HG02610 (cell line): ENCODE measurements around the gene CUX1.
"Not testable (repeated sequence)": the region's sequence is repeated elsewhere in the genome, so short reads cannot be mapped to it uniquely, and the experiment has no call there.

Source experiments
- ATAC-seq: cut with Tn5 transposase; IDR thresholded peaks from one replicate; pipeline ENCODE4 v1.9.1; 2021; ENCODE audit warnings: mild to moderate bottlenecking, moderate library complexity; ENCODE audit not compliant: unreplicated experiment

Gene CUX1

GRCh38 chr7:102119213-102119651 lies 301.8 kb downstream of the CUX1 start:
- ATAC-seq, result no peak

GRCh38 chr7:102119925-102120324 lies 302.5 kb downstream of the CUX1 start:
- no peak for ATAC-seq

DNA sequence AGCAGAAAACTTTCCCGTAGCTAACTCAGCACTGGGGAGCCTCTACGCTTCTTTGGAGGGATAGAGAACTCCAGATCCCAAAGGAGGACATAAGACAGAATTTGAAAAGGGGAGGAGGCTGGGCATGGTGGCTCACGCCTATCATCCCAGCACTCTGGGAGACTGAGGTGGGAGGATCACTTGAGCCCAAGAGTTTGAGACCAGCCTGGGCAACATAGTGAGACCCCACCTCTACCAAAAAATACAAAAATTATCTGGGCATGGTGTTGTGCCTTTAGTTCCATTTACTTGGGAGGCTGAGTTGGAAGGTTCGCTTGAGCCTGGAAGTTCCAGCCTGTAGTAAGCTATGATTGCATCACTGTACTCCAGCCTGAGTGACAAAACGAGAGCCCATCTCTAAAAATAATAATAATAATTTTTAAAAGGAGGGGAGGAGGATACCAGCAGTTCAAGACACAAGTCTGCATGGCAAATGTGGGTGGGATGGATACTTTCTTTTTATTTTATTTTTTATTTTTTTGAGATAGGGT lies 303.3 kb downstream of the CUX1 start:
- ATAC-seq, result no peak

- peak; percentile 71 for ATAC-seq
Measured at GRCh38 chr7:102122026-102122425, 304.6 kb downstream of the CUX1 start.

- ATAC-seq, result no peak
Measured at GRCh38 chr7:102125127-102125596, 307.7 kb downstream of the CUX1 start.

- no peak for ATAC-seq
Measured at GRCh38 chr7:102128303-102128702, 310.9 kb downstream of the CUX1 start.

DNA sequence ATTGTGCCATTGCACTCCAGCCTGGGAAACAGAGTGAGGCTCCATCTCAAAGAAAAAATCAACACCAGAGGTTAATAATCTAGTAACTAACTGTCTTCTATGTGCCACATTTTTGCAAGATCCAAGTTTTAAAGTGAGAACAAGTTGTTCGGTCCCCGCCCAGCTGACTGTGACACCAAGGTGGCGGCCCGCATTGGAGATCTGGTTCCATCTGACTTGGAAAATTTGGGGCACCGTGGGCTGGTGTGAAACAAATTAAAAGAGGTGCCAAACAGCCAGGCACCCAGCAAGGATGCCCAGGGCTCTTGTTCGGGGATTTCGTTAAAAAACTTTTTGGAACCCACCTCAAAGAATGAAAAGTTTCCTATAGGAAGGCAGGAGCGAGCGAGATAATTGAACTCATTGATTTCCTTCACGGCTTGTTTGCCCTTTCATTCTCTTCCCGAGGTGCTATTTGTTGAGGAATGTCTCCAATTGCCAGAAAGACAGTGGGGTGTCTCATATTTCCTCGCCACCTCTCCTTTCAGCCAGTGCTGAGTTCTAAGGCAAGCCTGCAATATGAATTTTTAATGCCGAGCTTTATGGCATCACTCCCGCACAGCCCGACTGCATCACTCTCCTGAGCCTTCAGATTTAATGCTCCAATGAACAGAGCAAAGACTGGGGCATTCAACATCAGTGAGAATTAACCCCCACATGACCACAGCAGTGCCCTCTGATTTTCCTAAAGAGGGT lies 312.4 kb downstream of the CUX1 start:
- ATAC-seq, result no peak

- no peak for ATAC-seq
Measured at GRCh38 chr7:102132209-102132752, 314.9 kb downstream of the CUX1 start.

DNA sequence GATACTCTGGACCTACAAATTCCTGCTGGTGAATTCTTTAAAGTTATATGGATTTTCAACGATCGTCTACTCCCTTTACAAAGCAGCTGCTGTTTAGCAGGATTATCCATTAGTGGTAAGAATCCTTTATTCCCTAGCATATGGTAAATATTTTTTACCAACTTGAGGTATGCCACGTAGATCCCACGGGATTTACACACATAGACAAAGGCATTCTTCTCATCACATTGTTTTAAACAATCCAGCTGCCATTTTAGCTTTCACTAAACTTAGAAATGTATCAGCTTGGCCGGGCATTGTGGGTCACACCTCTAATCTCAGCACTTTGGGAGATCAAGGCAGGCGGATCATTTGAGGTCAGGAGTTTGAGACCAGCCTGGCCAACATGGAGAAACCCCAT lies 321.2 kb downstream of the CUX1 start:
- no peak for ATAC-seq

DNA sequence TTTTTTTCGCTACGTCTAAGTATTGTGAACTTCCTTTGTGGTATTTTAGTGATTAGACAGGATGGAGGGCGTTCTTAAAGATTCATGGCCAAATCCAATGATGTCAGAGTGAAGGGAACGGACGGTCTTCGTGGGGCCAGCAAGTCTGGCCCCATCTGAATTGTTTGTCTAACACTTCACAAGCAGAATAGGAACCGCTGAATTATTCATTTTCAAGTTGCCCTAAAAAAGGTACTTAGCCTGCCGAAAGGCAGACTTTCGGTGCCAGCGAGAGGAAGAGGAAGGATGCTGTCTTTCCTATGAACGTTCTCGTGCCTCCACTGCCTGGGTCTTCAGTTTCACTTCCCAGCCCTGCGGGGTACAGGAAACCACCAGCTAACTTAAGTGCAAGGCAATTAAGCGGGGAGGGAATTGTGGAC lies 323.5 kb downstream of the CUX1 start:
- no peak for ATAC-seq

DNA sequence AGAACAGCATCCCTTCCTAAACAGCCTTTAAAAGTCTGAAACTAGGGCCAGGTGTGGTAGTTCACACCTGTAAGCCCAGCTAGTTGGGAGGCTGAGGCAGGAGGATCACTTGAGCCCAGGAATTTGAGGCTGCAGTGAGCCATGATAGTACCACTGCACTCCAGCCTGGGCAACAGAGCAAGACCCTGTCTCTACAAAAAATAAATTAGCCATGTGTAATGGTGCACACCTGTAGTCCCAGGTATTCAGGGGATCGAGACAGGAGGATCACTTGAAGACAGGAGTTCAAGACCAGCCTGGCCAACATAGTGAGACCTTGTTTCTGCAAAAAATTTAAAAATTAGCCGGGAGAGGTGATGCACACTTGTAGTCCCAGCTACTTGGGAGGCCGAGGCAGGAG lies 325.0 kb downstream of the CUX1 start:
- ATAC-seq, result not testable (repeated sequence)

DNA sequence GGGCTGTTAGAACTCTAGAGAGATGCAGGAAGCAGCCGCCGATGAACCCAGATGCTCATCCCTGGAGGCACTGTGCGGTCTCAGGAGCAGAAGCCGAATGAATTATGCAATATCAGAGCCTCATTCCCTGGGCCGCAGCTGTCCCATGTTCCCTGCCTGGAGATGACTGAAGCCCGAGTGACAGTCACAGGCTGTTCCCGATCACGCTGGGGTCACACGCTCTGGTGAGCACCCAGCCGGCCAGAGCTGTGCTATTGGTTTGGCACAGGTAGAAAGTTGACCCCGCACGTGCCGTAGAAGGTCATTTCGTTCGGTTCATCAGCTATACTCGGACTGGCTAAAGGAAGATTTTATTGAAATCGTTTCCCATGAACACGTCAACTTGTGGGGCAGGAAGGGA lies 328.7 kb downstream of the CUX1 start:
- ATAC-seq, result no peak

- no peak for ATAC-seq
Measured at GRCh38 chr7:102147008-102147407, 329.6 kb downstream of the CUX1 start.

DNA sequence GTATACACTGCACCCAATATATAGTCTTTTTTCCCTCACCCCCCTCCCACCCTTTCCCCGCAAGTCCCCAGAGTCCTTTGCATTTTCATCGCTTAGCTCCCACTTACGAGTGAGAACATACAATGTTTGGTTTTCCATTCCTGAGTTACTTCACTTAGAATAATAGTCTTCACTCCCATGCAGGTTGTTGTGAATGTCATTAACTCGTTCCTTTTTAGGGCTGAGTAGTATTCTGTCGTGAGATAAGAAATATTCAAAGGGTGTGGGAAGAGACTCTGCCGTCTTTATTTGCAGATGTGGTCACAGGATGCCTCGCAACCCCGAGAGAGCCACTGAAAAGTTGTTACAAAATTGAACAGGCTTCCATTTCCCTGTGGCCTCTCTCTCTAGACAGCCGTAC lies 331.4 kb downstream of the CUX1 start:
- ATAC-seq, result no peak

- ATAC-seq, result no peak
Measured at GRCh38 chr7:102149416-102149815, 332.0 kb downstream of the CUX1 start.

DNA sequence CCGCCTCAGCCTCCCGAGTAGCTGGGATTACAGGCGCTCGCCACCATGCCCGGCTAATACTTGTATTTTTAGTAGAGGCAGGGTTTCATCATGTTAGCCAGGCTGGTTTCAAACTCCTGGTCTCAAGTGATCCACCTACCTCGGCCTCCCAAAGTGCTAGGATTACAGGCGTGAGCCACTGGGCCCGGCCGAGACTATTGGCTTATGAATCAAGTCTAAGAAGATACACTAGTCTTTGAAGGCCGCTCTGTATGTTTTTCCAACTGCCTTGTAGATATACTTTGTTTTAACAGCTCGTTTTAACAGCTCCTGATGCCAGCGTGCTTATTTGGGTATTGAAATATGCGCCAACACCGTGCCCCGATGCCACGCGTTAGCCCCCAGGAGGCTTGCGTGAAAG lies 332.8 kb downstream of the CUX1 start:
- no peak for ATAC-seq

GRCh38 chr7:102152672-102153598 lies 335.5 kb downstream of the CUX1 start:
- no peak for ATAC-seq

GRCh38 chr7:102153599-102153946 lies 336.1 kb downstream of the CUX1 start:
- no peak for ATAC-seq

GRCh38 chr7:102154425-102154824 lies 337.0 kb downstream of the CUX1 start:
- no peak for ATAC-seq

- no peak for ATAC-seq
Measured at GRCh38 chr7:102155821-102156441, 338.5 kb downstream of the CUX1 start.

- no peak for ATAC-seq
Measured at GRCh38 chr7:102156867-102157266, 339.4 kb downstream of the CUX1 start.
